GM06990 (cell line): ENCODE measurements around the gene KIAA1755.

Experiments
- DNase-seq: peaks from one replicate; pipeline ENCODE4 v3.0.0-alpha.2; 2011; ENCODE audit not compliant: insufficient read length; ENCODE audit errors: extremely low read depth
- H3K27me3 ChIP-seq: replicated peaks from 2 replicates; pipeline ENCODE4 v1.6.0; 2011; ENCODE audit warnings: low read length; ENCODE audit not compliant: control insufficient read depth, insufficient read depth
- H3K36me3 ChIP-seq: 2 replicates; pipeline ENCODE4 v1.5.1; 2011; ENCODE audit warnings: low read length; ENCODE audit not compliant: control insufficient read depth, insufficient read depth
- H3K4me3 ChIP-seq: replicated peaks from 2 replicates; pipeline ENCODE4 v1.5.1; 2011; ENCODE audit warnings: low read depth, mild to moderate bottlenecking, control low read depth, low read length
- TF ChIP-seq, protein P1 (sequence below): IDR thresholded peaks from 2 replicates; pipeline ENCODE4 v1.5.1; 2011; ENCODE audit warnings: low read length, control low read depth, mild to moderate bottlenecking, inconsistent platforms; ENCODE audit not compliant: insufficient read depth, poor library complexity, severe bottlenecking

KIAA1755 gene, protein sequence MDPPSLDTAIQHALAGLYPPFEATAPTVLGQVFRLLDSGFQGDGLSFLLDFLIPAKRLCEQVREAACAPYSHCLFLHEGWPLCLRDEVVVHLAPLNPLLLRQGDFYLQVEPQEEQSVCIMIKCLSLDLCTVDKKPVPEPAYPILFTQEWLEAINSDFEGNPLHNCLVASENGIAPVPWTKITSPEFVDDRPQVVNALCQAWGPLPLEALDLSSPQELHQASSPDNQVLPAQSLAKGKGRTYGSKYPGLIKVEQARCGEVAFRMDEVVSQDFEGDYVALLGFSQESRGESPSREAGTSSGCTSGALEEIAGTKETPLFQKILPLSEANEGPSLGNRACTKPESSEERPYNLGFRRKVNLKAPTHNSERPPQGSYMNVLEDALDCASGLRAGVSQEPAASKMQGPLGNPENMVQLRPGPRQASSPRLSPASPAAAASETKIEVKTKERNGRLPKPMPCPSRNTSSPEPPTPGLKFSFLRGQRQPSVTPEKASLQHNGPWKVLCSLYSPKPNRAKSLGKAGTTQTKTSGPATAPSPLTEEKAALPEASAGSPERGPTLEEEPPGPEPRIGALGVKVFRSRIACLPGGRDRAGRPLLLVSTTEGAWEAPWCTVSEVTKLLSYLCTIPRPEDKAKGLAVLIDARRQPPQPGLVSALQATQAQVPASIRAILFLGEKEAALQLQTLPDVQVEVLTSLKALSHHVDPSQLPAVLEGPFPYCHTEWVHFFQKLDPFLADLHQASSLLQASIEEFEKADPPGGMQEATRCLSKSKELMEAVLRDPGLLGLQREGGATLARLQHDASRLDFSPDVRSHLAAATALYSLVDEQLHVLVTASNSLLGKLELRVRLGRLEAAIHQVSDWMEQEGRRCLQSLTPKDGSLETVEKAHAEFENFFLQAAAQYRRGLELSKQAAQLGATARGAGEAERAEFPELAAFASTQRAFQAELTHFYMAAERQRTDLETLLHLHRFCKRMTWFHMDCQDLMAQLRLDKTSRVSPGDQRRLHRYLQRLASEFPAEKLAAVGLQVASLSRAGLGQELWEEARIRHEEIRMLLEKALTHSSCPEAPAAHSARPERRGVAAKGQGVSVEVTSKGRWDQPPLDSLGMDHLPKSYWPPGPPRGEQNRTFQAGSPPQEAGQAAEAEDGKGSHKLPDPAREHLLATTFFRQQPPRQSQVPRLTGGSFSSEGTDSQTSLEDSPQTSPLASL

DNA sequence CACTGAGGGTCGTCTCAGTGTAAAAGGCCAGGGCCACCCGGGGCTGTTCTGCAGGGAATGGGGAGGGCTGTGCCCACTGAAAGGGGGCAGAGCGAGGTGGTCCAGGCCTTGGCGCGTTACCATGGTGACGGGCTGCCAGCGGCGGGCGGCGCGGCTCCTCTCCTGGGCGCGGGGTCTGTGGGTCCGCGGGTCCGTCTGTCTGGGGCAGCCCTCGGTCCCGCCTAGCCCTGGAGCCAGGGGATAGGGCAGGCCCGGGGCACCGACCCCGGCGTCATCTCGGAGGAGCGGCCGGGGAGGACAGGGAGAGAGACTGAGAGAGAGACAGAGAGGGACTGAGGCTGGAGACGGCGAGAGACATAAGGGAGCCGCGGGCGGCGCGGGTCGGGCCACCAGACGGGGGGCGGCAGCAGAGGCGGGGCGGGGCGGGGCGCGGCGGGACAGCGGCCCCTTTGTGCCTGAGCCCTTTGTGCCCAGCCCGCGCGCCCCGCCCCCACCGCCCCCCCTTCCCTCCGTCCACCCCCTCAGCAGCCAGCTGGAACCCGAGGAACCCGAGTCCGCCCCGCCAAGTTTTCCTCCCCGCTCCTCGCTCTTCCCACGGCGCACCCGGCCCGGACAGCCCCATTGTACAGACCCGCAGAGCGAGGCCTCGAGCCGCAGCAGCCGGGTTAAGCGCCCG is at the start of gene KIAA1755:
Gene KIAA1755, minus strand, starts transcription at position 358 of the 676 bp plus-strand sequence. Its CDS starts 235 bp downstream, at position 123.
- TF ChIP-seq, protein P1, sequence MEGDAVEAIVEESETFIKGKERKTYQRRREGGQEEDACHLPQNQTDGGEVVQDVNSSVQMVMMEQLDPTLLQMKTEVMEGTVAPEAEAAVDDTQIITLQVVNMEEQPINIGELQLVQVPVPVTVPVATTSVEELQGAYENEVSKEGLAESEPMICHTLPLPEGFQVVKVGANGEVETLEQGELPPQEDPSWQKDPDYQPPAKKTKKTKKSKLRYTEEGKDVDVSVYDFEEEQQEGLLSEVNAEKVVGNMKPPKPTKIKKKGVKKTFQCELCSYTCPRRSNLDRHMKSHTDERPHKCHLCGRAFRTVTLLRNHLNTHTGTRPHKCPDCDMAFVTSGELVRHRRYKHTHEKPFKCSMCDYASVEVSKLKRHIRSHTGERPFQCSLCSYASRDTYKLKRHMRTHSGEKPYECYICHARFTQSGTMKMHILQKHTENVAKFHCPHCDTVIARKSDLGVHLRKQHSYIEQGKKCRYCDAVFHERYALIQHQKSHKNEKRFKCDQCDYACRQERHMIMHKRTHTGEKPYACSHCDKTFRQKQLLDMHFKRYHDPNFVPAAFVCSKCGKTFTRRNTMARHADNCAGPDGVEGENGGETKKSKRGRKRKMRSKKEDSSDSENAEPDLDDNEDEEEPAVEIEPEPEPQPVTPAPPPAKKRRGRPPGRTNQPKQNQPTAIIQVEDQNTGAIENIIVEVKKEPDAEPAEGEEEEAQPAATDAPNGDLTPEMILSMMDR, result no peak
- Histone ChIP-seq H3K36me3 (no peaks in the 10 kb centered on the region), H3K27me3 (peaks cover 1% of the 10 kb centered on the region; the same call in 1 of the 2 replicates), H3K4me3 (no peak within 1 kb of the TSS)
- no peak for DNase-seq

DNA sequence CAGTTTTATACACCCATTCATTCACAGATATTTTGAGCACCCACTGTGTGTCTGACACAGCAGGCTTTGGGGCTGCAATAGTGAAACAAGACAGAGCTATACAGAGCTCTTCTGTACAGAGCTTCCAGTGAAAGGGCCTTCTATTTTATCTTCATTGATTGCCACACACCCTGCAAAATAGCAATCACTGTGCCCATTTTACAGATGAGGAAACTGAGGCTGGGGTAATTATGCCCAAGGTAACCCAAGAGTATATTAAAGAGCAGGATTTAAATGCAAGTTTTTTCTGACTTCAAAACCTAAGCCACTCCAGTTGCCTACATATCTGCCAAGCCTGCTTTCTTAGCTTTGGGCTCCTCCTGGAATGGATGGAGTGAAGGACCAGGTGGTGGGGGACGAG is 47.9 kb upstream of the KIAA1755 start:
- Histone ChIP-seq H3K36me3 (no peaks in the 10 kb centered on the region), H3K27me3 (no peaks in the 10 kb centered on the region; the same call in none of the 2 replicates), H3K4me3 (no peak overlapping the region)
- TF ChIP-seq, protein P1, result no peak
- DNase-seq, result no peak

DNA sequence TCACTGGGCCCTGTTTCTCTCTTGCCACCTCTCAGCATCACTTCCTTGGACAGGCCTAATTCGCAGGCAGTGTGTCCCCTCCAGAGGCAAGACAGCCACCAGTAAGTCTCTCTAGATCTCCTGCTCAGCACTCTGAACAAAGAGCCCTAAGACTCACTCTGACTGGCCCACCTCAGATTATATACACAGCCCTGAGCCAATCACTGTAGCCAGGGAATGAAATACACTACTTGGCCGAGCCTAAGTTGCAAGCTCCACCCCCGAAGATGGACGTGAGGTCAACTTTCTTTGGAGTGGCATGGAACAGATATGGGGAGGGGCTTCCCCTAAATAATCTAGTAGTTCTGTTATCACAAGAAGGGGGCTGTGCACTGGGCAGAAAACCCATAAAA is 47.5 kb upstream of the KIAA1755 start:
- no peak for DNase-seq

DNA sequence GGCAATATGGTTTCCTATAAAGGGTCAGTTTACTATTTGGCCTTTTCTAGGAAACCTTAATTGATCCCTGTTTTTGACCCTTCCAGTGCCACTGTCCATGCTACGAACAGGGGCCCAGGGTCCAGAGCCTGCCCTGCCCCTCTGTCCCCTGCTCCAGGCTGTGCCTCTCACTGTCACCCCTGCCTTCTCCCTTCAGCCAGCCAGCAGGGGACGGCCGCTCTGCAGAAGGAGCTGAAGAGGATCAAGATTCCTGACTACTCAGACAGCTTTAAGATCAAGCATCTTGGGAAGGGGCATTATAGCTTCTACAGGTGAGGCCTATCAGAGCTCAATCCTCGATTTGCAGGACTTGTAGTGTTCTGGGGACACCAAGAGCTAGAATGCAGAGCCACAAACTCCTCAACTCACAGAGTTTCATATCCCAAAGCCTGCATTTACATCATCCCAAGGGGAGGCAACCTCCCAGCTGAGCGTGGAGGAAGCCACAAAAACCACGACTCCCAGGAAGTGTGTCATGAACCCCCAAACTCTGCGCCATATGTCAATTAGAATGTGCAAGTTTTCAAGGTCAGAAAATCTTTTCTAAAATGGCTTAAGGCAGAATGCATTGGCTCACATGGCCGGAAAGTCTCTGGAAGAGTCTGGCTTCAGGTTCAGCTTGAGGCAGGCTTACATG is 47.0 kb upstream of the KIAA1755 start:
- no peak for DNase-seq
- H3K36me3 ChIP-seq, result no peaks in the 10 kb centered on the region
- no peak overlapping the region for H3K4me3 ChIP-seq
- H3K27me3 ChIP-seq, result no peaks in the 10 kb centered on the region; the same call in none of the 2 replicates
- TF ChIP-seq, protein P1, result no peak

More for the DNA sequence above, 47.5 kb upstream of the KIAA1755 start:
- no peaks in the 10 kb centered on the region; the same call in none of the 2 replicates for H3K27me3 ChIP-seq
- no peak overlapping the region for H3K4me3 ChIP-seq
- H3K36me3 ChIP-seq, result no peaks in the 10 kb centered on the region
- TF ChIP-seq, protein P1, result no peak
